Measurements from ENCODE around the gene MELTF.

DNA sequence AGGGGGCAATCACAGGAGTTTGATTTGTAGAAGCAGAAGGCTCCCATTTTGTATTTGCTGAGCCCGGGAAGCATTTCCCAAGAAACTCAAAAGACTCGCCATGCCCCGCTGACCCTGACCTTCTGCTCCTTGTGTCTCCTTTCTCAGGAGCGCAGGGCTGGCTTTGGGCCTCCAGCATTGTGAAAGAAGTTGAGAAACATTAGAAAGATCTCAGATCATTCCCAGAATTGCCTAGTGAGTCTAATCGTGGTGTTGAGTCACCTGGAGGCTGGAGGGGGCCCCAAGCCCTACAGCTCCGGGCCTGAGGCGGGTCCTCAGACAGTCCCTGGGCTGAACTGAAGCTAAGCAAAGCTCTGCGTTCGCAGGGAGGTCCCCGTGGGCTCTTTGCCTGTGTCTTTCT lies 50.1 kb downstream of the MELTF start:
- TF ChIP-seq POLR2A (IDR thresholded peaks at IDR 0.05), result no peak
- TF ChIP-seq, protein P1, sequence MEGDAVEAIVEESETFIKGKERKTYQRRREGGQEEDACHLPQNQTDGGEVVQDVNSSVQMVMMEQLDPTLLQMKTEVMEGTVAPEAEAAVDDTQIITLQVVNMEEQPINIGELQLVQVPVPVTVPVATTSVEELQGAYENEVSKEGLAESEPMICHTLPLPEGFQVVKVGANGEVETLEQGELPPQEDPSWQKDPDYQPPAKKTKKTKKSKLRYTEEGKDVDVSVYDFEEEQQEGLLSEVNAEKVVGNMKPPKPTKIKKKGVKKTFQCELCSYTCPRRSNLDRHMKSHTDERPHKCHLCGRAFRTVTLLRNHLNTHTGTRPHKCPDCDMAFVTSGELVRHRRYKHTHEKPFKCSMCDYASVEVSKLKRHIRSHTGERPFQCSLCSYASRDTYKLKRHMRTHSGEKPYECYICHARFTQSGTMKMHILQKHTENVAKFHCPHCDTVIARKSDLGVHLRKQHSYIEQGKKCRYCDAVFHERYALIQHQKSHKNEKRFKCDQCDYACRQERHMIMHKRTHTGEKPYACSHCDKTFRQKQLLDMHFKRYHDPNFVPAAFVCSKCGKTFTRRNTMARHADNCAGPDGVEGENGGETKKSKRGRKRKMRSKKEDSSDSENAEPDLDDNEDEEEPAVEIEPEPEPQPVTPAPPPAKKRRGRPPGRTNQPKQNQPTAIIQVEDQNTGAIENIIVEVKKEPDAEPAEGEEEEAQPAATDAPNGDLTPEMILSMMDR (IDR thresholded peaks at IDR 0.05), result no peak
- no peak for TF ChIP-seq POLR2AphosphoS5 (IDR thresholded peaks at IDR 0.05)
- no peak for TF ChIP-seq EP300 (IDR thresholded peaks at IDR 0.05)

Measured in gastroesophageal sphincter (tissue), 3 donors.